Germinal center (tissue), 1 donor: Measurements from ENCODE around the gene TMEM169.
A peak's percentile ranks its signal among the peaks of the same experiment; 100 is the strongest.

ENCODE experiments used
- DNase-seq: peaks from one replicate; pipeline ENCODE4 v3.0.0; 2012; ENCODE audit warnings: mixed read lengths, low spot score

TMEM169 gene

GRCh38 chr2:216081487-216082116 is at the start of gene TMEM169, which contains the start of gene PECR:
TMEM169 (plus strand) TSS chr2:216081919; CDS start chr2:216095964, 14,045 bp downstream.
PECR (minus strand) TSS chr2:216081809; CDS start chr2:216081741, 68 bp downstream.
- peak; percentile 84 for DNase-seq

- no peak for DNase-seq
Observed at GRCh38 chr2:216031960-216032689, 49.6 kb upstream of the TMEM169 start.

- no peak for DNase-seq
Observed at GRCh38 chr2:216033403-216033802, 48.3 kb upstream of the TMEM169 start.

GRCh38 chr2:216034065-216034464 is 47.7 kb upstream of the TMEM169 start:
- peak; percentile 80 for DNase-seq

- no peak for DNase-seq
Observed at GRCh38 chr2:216039918-216040317, 41.8 kb upstream of the TMEM169 start.

GRCh38 chr2:216041438-216041837 is 40.3 kb upstream of the TMEM169 start:
- DNase-seq = no peak

- DNase-seq = no peak
Observed at GRCh38 chr2:216043949-216044348, 37.8 kb upstream of the TMEM169 start.

GRCh38 chr2:216044883-216045486 is 36.7 kb upstream of the TMEM169 start:
- DNase-seq = no peak

- DNase-seq = no peak
Observed at GRCh38 chr2:216047397-216047796, 34.3 kb upstream of the TMEM169 start.

GRCh38 chr2:216049452-216049851 is 32.3 kb upstream of the TMEM169 start:
- no peak for DNase-seq

- DNase-seq = no peak
Observed at GRCh38 chr2:216051350-216051749, 30.4 kb upstream of the TMEM169 start.

GRCh38 chr2:216052420-216052819 is 29.3 kb upstream of the TMEM169 start:
- DNase-seq = no peak

GRCh38 chr2:216055680-216056079 is 26.0 kb upstream of the TMEM169 start:
- no peak for DNase-seq

- no peak for DNase-seq
Observed at GRCh38 chr2:216056739-216057138, 25.0 kb upstream of the TMEM169 start.

GRCh38 chr2:216057688-216058193 is 24.0 kb upstream of the TMEM169 start:
- DNase-seq = peak; percentile 68

GRCh38 chr2:216059233-216059834 is 22.4 kb upstream of the TMEM169 start:
- DNase-seq = peak; percentile 14

GRCh38 chr2:216064014-216064630 is 17.6 kb upstream of the TMEM169 start:
- DNase-seq = no peak

GRCh38 chr2:216064665-216065064 is 17.1 kb upstream of the TMEM169 start:
- DNase-seq = no peak

GRCh38 chr2:216066230-216066629 is 15.5 kb upstream of the TMEM169 start:
- DNase-seq = no peak

GRCh38 chr2:216069028-216069427 is 12.7 kb upstream of the TMEM169 start:
- DNase-seq = no peak

GRCh38 chr2:216070195-216070594 is 11.5 kb upstream of the TMEM169 start:
- DNase-seq = no peak
